Hematopoietic multipotent progenitor cell treated with erythropoietin and hydrocortisone succinate and interleukin-3 and kit ligand, for 4 days (in vitro differentiated cells): ENCODE measurements around the gene RAP1GDS1.
"Not testable (repeated sequence)": the region's sequence is repeated elsewhere in the genome, so short reads cannot be mapped to it uniquely, and the experiment has no call there.

Experiments
- DNase-seq: peaks from one replicate; pipeline ENCODE4 v3.0.0-alpha.2; 2015

RAP1GDS1 gene

GRCh38 chr4:98446499-98447375, 185.6 kb downstream of the RAP1GDS1 start:
- peak; percentile 96 for DNase-seq

DNA sequence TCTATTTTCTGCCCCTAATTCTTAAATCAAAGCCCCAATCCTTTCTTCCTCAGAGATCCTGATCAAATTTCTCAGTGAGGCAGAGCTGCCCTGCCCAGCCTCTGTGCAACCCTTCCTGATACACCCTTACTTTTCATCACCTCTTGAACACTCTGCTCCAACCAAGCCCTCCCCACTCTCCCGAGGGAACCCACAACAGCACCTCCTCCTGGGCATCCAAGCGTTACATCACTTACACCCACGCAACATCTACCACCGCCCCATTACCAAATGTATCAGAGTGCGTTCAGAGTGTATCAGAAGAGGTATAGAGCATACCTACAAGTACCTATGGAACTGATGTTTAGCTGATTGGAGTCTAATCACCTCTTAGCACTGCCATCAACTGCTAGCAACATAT, 186.5 kb downstream of the RAP1GDS1 start:
- DNase-seq, result peak; percentile 52

DNA sequence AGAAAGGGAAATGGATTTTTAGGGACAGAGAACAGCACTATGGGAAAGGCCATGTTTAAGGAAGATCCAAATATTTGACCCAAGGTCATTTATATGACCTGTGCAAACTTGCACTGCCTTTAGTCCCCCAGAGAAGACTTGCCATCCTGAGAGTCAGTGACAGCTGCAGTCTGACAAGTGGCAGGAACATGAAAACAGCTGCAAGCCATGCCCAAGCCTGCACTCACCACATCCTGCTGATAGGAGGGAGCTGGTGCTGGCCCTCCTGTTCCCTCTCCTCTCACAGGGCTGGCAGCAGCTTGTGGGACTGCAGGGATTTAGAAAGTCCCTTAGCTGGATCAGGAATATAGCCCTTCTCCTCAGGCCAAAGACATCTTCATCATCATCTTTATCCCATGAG, 187.7 kb downstream of the RAP1GDS1 start:
- peak; percentile 91 for DNase-seq

DNA sequence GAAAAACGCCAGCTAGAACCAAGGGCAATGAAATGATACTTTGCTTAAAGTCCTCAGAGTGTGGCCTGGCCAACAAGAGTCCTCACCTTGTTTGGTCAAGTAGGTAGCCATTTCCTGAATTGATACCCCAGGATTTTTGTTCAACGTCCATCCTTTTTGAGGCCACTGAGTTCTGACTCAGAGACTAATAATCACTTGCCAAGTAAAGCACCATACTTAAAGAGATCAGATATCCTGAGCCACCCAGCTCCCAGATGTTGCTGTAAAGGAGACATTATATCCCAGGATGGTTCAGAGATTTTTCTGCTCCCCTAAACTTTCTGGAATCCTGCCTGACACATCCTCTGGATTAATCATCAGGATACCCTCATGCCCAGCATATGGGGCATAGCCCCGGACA, 190.9 kb downstream of the RAP1GDS1 start:
- DNase-seq, result no peak

- not testable (repeated sequence) for DNase-seq
Measured at GRCh38 chr4:98457422-98457821, 196.2 kb downstream of the RAP1GDS1 start.

DNA sequence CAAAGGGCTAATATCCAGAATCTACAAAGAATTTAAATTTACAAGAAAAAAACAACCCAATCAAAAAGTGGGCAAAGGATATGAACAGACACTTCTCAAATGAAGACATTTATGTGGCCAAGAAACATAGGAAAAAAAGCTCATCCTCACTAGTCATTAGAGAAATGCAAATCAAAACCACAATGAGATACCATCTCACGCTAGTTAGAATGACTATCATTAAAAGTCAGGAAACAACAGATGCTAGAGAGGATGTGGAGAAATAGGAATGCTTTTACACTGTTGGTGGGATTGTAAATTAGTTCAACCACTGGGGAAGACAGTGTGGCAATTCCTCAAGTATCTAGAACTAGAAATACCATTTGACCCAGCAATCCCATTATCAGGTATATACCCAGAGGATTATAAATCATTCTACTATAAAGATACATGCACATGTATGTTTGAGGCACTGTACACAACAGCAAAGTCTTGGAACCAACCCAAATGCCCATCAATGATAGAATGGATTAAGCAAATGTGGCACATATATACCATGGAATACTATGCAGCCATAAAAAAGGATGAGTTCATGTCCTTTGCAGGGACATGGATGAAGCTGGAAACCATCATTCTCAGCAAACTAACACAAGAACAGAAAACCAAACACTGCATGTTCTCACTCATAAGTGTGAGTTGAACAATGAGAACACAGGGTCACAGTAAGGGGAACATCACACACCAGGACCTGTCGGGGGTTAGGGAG, 200.1 kb downstream of the RAP1GDS1 start:
- not testable (repeated sequence) for DNase-seq

- no peak for DNase-seq
Measured at GRCh38 chr4:98462487-98462886, 201.3 kb downstream of the RAP1GDS1 start.

- no peak for DNase-seq
Measured at GRCh38 chr4:98466868-98467599, 205.8 kb downstream of the RAP1GDS1 start.

- DNase-seq, result peak; percentile 94
Measured at GRCh38 chr4:98467627-98468072, 206.5 kb downstream of the RAP1GDS1 start.

DNA sequence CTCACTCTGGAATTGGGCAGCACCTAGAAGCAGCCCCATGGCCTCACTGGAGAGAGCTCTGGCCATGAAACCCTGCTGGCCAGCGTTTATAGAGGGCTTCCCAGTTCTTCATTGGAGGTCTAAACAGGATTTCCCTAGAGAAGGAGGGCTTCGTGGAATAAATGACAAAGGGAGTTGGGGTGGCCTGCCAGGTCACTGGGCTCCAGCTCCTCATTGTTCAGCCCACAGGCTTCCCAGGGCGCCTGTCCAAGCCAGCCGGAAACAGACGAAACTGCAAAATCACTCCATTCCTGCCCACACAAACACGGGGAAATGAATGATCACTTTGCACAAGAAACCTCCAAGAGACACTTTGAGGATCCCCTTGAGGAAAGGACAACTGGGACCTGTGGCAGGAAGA, 207.5 kb downstream of the RAP1GDS1 start:
- peak; percentile 21 for DNase-seq

DNA sequence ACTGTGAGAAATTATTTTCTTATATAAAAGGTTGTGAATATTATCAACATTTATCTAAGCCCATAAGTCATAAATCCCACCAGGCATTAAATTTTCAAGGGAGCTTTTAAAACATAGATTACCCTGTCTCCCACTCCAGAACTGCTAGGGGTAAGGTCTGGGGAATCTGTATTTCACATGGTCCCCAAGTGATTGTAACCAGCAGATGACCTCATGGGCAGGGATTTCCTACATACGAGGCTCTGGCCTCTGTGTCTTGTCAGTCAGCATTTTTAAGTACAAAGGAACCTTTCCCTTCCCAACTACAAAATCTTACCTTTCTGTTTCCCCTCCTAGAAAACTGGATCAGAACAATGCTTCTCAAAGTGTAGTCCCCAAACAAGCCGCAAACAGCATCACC, 208.6 kb downstream of the RAP1GDS1 start:
- no peak for DNase-seq

GRCh38 chr4:98470366-98470765, 209.2 kb downstream of the RAP1GDS1 start:
- DNase-seq, result no peak

- peak; percentile 50 for DNase-seq
Measured at GRCh38 chr4:98470831-98471230, 209.6 kb downstream of the RAP1GDS1 start.

- no peak for DNase-seq
Measured at GRCh38 chr4:98473046-98473445, 211.9 kb downstream of the RAP1GDS1 start.

GRCh38 chr4:98474408-98474844, 213.2 kb downstream of the RAP1GDS1 start:
- DNase-seq, result peak; percentile 21

- DNase-seq, result no peak
Measured at GRCh38 chr4:98476891-98477290, 215.7 kb downstream of the RAP1GDS1 start.

DNA sequence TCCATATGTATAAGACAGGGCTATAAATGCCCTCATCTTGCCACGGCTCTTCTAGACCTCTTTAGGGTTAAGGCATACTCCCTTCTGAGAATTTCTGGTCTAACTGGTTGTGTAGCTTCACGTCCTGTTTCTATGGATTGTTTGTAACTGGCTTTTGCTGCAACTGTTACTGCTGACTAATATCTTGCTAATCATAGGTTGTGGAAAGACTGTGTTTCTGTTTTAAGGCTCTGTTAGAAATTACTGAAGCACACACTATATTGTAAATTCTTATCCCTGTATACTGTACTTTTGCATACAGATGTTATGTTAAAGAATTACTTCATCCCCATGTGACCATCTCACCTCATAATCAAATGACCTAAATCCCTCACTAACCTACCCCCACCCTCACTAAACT, 218.4 kb downstream of the RAP1GDS1 start:
- not testable (repeated sequence) for DNase-seq

GRCh38 chr4:98480535-98480934, 219.4 kb downstream of the RAP1GDS1 start:
- no peak for DNase-seq

- no peak for DNase-seq
Measured at GRCh38 chr4:98481167-98481566, 220.0 kb downstream of the RAP1GDS1 start.

- no peak for DNase-seq
Measured at GRCh38 chr4:98482503-98482846, 221.3 kb downstream of the RAP1GDS1 start.

- no peak for DNase-seq
Measured at GRCh38 chr4:98482847-98483806, 221.9 kb downstream of the RAP1GDS1 start.

GRCh38 chr4:98484031-98484430, 222.8 kb downstream of the RAP1GDS1 start:
- DNase-seq, result no peak
